HL-60 (cell line): Measurements from ENCODE around the gene ORC3.

ENCODE experiments used
- DNase-seq, 2 experiments: peaks; one replicate each; pipeline ENCODE4 v3.0.0-alpha.2; 2010 to 2020; ENCODE audit warnings: low read depth in 1 of 2, low spot score in 1 of 2
- H3K27ac ChIP-seq: fragments of 250-450 bp; sonication (Bioruptor Pico); replicated peaks from 2 replicates; pipeline ENCODE4 v1.5.1; 2020; ENCODE audit warnings: mild to moderate bottlenecking, moderate library complexity
- H3K27me3 ChIP-seq: fragments of 250-450 bp; sonication (Bioruptor Pico); 2 replicates; pipeline ENCODE4 v1.5.1; 2021; ENCODE audit warnings: mild to moderate bottlenecking, moderate library complexity; ENCODE audit not compliant: insufficient read depth, poor library complexity, severe bottlenecking
- H3K4me3 ChIP-seq: replicated peaks from 2 replicates; pipeline ENCODE4 v1.5.1; 2011; ENCODE audit warnings: mild to moderate bottlenecking, control low read depth, low read length; ENCODE audit not compliant: insufficient read depth
- GABPA ChIP-seq: IDR thresholded peaks from 2 replicates; pipeline ENCODE4 v1.6.1; 2012; ENCODE audit warnings: low read depth
- POLR2AphosphoS5 ChIP-seq: IDR thresholded peaks from 2 replicates; pipeline ENCODE4 v1.6.1; 2012; ENCODE audit warnings: low read depth
- SPI1 ChIP-seq: IDR thresholded peaks from 2 replicates; pipeline ENCODE4 v1.6.1; 2012; ENCODE audit warnings: low read depth, mild to moderate bottlenecking, borderline replicate concordance
- TF ChIP-seq, protein P1 (sequence below): IDR thresholded peaks from one replicate; pipeline ENCODE4 v1.5.1; 2011; ENCODE audit warnings: low read length, control low read depth, inconsistent platforms; ENCODE audit not compliant: insufficient read depth
- TF ChIP-seq, protein P2 (sequence below): IDR thresholded peaks from 2 replicates; pipeline ENCODE4 v1.6.1; 2012; ENCODE audit warnings: low read depth; ENCODE audit not compliant: insufficient replicate concordance

Gene ORC3

GRCh38 chr6:87714093-87714842 is 124.3 kb downstream of the ORC3 start:
- peak overlapping the region; percentile 4; the same call in 1 of the 2 replicates for H3K27ac ChIP-seq
- DNase-seq, result peak in 1 of 2 experiments; percentile 59
- TF ChIP-seq SPI1, result no peak
- TF ChIP-seq, protein P1, sequence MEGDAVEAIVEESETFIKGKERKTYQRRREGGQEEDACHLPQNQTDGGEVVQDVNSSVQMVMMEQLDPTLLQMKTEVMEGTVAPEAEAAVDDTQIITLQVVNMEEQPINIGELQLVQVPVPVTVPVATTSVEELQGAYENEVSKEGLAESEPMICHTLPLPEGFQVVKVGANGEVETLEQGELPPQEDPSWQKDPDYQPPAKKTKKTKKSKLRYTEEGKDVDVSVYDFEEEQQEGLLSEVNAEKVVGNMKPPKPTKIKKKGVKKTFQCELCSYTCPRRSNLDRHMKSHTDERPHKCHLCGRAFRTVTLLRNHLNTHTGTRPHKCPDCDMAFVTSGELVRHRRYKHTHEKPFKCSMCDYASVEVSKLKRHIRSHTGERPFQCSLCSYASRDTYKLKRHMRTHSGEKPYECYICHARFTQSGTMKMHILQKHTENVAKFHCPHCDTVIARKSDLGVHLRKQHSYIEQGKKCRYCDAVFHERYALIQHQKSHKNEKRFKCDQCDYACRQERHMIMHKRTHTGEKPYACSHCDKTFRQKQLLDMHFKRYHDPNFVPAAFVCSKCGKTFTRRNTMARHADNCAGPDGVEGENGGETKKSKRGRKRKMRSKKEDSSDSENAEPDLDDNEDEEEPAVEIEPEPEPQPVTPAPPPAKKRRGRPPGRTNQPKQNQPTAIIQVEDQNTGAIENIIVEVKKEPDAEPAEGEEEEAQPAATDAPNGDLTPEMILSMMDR, result no peak
- TF ChIP-seq, protein P2, sequence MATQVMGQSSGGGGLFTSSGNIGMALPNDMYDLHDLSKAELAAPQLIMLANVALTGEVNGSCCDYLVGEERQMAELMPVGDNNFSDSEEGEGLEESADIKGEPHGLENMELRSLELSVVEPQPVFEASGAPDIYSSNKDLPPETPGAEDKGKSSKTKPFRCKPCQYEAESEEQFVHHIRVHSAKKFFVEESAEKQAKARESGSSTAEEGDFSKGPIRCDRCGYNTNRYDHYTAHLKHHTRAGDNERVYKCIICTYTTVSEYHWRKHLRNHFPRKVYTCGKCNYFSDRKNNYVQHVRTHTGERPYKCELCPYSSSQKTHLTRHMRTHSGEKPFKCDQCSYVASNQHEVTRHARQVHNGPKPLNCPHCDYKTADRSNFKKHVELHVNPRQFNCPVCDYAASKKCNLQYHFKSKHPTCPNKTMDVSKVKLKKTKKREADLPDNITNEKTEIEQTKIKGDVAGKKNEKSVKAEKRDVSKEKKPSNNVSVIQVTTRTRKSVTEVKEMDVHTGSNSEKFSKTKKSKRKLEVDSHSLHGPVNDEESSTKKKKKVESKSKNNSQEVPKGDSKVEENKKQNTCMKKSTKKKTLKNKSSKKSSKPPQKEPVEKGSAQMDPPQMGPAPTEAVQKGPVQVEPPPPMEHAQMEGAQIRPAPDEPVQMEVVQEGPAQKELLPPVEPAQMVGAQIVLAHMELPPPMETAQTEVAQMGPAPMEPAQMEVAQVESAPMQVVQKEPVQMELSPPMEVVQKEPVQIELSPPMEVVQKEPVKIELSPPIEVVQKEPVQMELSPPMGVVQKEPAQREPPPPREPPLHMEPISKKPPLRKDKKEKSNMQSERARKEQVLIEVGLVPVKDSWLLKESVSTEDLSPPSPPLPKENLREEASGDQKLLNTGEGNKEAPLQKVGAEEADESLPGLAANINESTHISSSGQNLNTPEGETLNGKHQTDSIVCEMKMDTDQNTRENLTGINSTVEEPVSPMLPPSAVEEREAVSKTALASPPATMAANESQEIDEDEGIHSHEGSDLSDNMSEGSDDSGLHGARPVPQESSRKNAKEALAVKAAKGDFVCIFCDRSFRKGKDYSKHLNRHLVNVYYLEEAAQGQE, result no peak
- no peak for TF ChIP-seq GABPA
- TF ChIP-seq POLR2AphosphoS5, result no peak
- H3K27me3 ChIP-seq, result no peaks in the 10 kb centered on the region
- H3K4me3 ChIP-seq, result no peak overlapping the region
